Measurements from ENCODE around the gene PPT1.

DNA sequence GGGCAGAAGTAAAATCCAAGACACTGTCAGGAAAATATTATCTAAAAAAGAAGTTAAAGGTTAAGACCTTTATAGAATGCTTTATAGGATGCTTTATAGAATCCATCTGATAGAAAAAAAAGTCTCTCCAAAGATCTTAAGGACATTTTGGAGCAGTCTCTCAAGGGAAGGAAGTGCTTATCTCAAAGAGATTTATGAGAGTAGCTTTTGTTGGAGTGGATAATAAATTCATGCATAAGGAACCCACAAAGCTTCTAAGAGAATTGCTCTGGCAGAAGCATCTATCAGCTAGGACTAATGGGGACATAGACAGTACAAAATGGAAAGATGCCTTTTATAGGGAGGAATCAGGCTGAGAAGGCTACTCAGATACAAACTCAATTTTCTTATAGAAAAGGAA, 69.4 kb downstream of the PPT1 start:
- TF ChIP-seq, protein P1, sequence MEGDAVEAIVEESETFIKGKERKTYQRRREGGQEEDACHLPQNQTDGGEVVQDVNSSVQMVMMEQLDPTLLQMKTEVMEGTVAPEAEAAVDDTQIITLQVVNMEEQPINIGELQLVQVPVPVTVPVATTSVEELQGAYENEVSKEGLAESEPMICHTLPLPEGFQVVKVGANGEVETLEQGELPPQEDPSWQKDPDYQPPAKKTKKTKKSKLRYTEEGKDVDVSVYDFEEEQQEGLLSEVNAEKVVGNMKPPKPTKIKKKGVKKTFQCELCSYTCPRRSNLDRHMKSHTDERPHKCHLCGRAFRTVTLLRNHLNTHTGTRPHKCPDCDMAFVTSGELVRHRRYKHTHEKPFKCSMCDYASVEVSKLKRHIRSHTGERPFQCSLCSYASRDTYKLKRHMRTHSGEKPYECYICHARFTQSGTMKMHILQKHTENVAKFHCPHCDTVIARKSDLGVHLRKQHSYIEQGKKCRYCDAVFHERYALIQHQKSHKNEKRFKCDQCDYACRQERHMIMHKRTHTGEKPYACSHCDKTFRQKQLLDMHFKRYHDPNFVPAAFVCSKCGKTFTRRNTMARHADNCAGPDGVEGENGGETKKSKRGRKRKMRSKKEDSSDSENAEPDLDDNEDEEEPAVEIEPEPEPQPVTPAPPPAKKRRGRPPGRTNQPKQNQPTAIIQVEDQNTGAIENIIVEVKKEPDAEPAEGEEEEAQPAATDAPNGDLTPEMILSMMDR (IDR thresholded peaks at IDR 0.05), result no peak
- TF ChIP-seq EP300 (IDR thresholded peaks at IDR 0.05; ENCODE audit: low read depth) (no peak), POLR2AphosphoS5 (IDR thresholded peaks at IDR 0.05) (no peak), POLR2A (IDR thresholded peaks at IDR 0.05) (no peak)
